ENCODE results near the gene POLE4.

POLE4 gene

DNA sequence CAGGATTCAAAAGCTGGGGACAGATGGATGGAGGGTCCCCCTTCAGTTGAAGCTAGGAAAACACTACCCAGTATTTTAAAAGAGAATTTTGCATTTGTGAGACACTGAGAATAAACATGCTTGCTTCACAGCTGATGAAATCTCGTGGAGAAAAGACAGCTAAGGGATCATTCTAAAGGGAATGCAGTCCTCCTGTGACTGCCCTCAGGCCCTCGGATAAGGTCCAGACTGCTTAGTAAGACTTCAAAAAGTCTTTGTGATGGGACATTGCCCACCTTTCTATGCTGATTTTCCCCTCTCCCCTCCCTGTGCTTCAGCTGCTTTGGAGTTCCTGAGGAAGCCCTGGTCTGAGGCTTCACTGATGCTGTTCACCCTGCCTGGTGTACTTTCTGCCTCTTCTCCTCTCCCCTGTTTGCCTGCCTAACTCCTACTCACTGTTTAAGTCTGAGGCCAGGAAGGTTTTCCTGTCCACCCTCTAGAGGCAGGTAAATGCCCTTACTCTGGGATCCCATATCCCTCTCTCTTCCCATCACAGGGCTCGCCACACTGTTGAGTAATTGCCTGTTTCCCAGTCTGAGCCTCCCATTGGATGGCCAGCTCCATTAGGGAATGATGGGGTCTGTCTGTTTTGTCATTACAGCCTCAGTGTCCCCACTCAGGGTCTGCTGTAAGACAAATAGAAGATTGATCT lies 26.6 kb downstream of the POLE4 start:
- Histone ChIP-seq H3K4me1 (ENCODE audit: control insufficient read depth in 5 of 5, insufficient read depth in 5 of 5, low read length in 5 of 5) (peaks cover 0 to 14% (median 6%) of the 10 kb centered on the region in 5 donors), H3K9me3 (ENCODE audit: control insufficient read depth in 5 of 5, low read length in 5 of 5) (peaks cover 0 to 3% (median 0%) of the 10 kb centered on the region in 5 donors), H3K27ac (ENCODE audit: low read depth, low read length) (no peak overlapping the region), H3K36me3 (ENCODE audit: control insufficient read depth in 5 of 5, insufficient read depth in 5 of 5, low read length in 5 of 5) (no peaks in the 10 kb centered on the region), H3K27me3 (ENCODE audit: control insufficient read depth in 5 of 5, insufficient read depth in 4 of 5, low read length in 5 of 5) (no peaks in the 10 kb centered on the region), H3K4me3 (ENCODE audit: low read depth in 1 of 5, low read length in 5 of 5) (no peak overlapping the region), H3K9ac (ENCODE audit: low read length in 5 of 5) (no peak overlapping the region)

GRCh38 chr2:74985978-74986609 lies 27.7 kb downstream of the POLE4 start:
- Histone ChIP-seq H3K9ac (ENCODE audit: low read length in 5 of 5) (no peak overlapping the region), H3K27ac (ENCODE audit: low read depth, low read length) (no peak overlapping the region), H3K9me3 (ENCODE audit: control insufficient read depth in 5 of 5, low read length in 5 of 5) (peaks cover 0 to 3% (median 0%) of the 10 kb centered on the region in 5 donors), H3K27me3 (ENCODE audit: control insufficient read depth in 5 of 5, insufficient read depth in 4 of 5, low read length in 5 of 5) (no peaks in the 10 kb centered on the region), H3K36me3 (ENCODE audit: control insufficient read depth in 5 of 5, insufficient read depth in 5 of 5, low read length in 5 of 5) (no peaks in the 10 kb centered on the region), H3K4me3 (ENCODE audit: low read depth in 1 of 5, low read length in 5 of 5) (peak overlapping the region in 1 of 5 donors; percentile 22), H3K4me1 (ENCODE audit: control insufficient read depth in 5 of 5, insufficient read depth in 5 of 5, low read length in 5 of 5) (peaks cover 0 to 13% (median 6%) of the 10 kb centered on the region in 5 donors)

DNA sequence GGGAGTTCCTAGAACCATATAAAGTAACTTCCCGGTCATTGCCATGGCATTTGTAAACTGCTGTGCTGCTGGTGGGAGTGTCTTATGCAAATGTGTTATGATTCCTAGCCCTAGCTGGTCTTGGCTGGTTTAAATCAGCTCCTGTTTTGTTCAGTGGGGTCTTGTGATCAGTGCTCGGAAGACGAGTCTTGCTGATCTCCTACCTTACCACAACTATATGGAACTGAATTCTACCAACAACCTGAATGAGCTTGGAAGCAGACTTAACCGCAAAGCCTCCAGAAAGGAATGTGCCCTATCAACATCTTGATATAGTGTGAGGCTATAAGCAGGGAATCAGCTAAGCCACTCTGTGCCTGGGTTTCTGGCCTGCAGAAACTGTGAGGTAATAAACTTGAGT lies 33.5 kb downstream of the POLE4 start:
- Histone ChIP-seq H3K4me3 (ENCODE audit: low read depth in 1 of 5, low read length in 5 of 5) (no peak overlapping the region), H3K27me3 (ENCODE audit: control insufficient read depth in 5 of 5, insufficient read depth in 4 of 5, low read length in 5 of 5) (no peaks in the 10 kb centered on the region), H3K4me1 (ENCODE audit: control insufficient read depth in 5 of 5, insufficient read depth in 5 of 5, low read length in 5 of 5) (no peaks in the 10 kb centered on the region), H3K9me3 (ENCODE audit: control insufficient read depth in 5 of 5, low read length in 5 of 5) (peaks cover 0 to 3% (median 0%) of the 10 kb centered on the region in 5 donors), H3K9ac (ENCODE audit: low read length in 5 of 5) (no peak overlapping the region), H3K27ac (ENCODE audit: low read depth, low read length) (no peak overlapping the region), H3K36me3 (ENCODE audit: control insufficient read depth in 5 of 5, insufficient read depth in 5 of 5, low read length in 5 of 5) (peaks cover 0 to 2% (median 0%) of the 10 kb centered on the region in 5 donors)

GRCh38 chr2:74999468-74999867 lies 41.0 kb downstream of the POLE4 start:
- H3K27ac ChIP-seq (ENCODE audit: low read depth, low read length): no peak overlapping the region
- H3K9me3 ChIP-seq (ENCODE audit: control insufficient read depth in 5 of 5, low read length in 5 of 5): peaks cover 0 to 3% (median 0%) of the 10 kb centered on the region in 5 donors
- no peak overlapping the region for H3K4me3 ChIP-seq (ENCODE audit: low read depth in 1 of 5, low read length in 5 of 5)
- no peaks in the 10 kb centered on the region for H3K27me3 ChIP-seq (ENCODE audit: control insufficient read depth in 5 of 5, insufficient read depth in 4 of 5, low read length in 5 of 5)
- no peak overlapping the region for H3K9ac ChIP-seq (ENCODE audit: low read length in 5 of 5)
- H3K4me1 ChIP-seq (ENCODE audit: control insufficient read depth in 5 of 5, insufficient read depth in 5 of 5, low read length in 5 of 5): peaks cover 0 to 3% (median 0%) of the 10 kb centered on the region in 5 donors
- peaks cover 0 to 3% (median 0%) of the 10 kb centered on the region in 5 donors for H3K36me3 ChIP-seq (ENCODE audit: control insufficient read depth in 5 of 5, insufficient read depth in 5 of 5, low read length in 5 of 5)

GRCh38 chr2:75002007-75002406 lies 43.6 kb downstream of the POLE4 start:
- H3K27ac ChIP-seq (ENCODE audit: low read depth, low read length): no peak overlapping the region
- H3K36me3 ChIP-seq (ENCODE audit: control insufficient read depth in 5 of 5, insufficient read depth in 5 of 5, low read length in 5 of 5): peaks cover 0 to under 1% (median 0%) of the 10 kb centered on the region in 5 donors
- no peaks in the 10 kb centered on the region for H3K27me3 ChIP-seq (ENCODE audit: control insufficient read depth in 5 of 5, insufficient read depth in 4 of 5, low read length in 5 of 5)
- H3K4me3 ChIP-seq (ENCODE audit: low read depth in 1 of 5, low read length in 5 of 5): no peak overlapping the region
- peaks cover 0 to 3% (median 0%) of the 10 kb centered on the region in 5 donors for H3K4me1 ChIP-seq (ENCODE audit: control insufficient read depth in 5 of 5, insufficient read depth in 5 of 5, low read length in 5 of 5)
- H3K9me3 ChIP-seq (ENCODE audit: control insufficient read depth in 5 of 5, low read length in 5 of 5): peaks cover 0 to 4% (median 0%) of the 10 kb centered on the region in 5 donors
- H3K9ac ChIP-seq (ENCODE audit: low read length in 5 of 5): no peak overlapping the region

DNA sequence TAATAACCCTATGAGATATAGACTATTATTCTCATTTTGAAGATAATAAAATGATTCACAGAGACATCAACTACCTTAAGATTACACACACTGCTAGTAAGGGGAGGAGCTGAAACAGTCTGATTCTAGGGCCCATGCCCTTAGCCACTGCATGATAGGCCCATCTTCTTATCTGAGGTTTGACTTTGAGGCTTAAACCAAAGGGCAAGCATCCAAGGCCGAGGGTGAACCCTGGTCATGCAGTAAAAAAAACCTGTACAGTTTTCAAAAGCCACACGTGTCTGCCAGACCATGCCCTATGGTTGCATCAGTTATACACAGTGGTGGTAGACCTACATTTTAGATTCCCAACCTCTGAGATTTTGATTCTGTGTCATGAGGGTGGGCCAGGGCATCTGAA lies 44.8 kb downstream of the POLE4 start:
- H3K4me1 ChIP-seq (ENCODE audit: control insufficient read depth in 5 of 5, insufficient read depth in 5 of 5, low read length in 5 of 5): peaks cover 0 to 3% (median 0%) of the 10 kb centered on the region in 5 donors
- H3K27me3 ChIP-seq (ENCODE audit: control insufficient read depth in 5 of 5, insufficient read depth in 4 of 5, low read length in 5 of 5): no peaks in the 10 kb centered on the region
- no peak overlapping the region for H3K27ac ChIP-seq (ENCODE audit: low read depth, low read length)
- H3K36me3 ChIP-seq (ENCODE audit: control insufficient read depth in 5 of 5, insufficient read depth in 5 of 5, low read length in 5 of 5): no peaks in the 10 kb centered on the region
- H3K4me3 ChIP-seq (ENCODE audit: low read depth in 1 of 5, low read length in 5 of 5): no peak overlapping the region
- H3K9ac ChIP-seq (ENCODE audit: low read length in 5 of 5): no peak overlapping the region
- H3K9me3 ChIP-seq (ENCODE audit: control insufficient read depth in 5 of 5, low read length in 5 of 5): peaks cover 0 to 4% (median 0%) of the 10 kb centered on the region in 5 donors

DNA sequence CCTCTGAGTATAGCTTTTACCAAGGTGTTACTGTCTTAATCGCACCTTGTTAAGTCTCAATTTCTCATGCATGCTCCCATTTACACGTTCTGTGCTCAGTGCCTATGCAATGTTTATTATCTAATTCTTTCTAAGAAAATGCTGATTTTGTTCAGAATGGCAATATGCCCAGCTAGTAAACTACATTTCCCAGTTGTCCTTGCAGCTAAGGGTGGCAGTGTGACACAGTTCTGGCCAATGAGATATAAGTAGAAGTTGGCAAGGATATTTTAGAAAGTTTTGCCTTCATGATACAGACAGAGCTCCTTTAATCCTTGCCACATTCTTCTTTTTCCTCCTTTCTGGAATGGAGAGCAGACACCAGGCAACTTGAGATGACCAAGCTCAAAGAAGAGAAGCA lies 45.3 kb downstream of the POLE4 start:
- H3K9ac ChIP-seq (ENCODE audit: low read length in 5 of 5): no peak overlapping the region
- H3K27ac ChIP-seq (ENCODE audit: low read depth, low read length): no peak overlapping the region
- H3K9me3 ChIP-seq (ENCODE audit: control insufficient read depth in 5 of 5, low read length in 5 of 5): peaks cover 0 to 4% (median 0%) of the 10 kb centered on the region in 5 donors
- peaks cover 0 to 5% (median 0%) of the 10 kb centered on the region in 5 donors for H3K4me1 ChIP-seq (ENCODE audit: control insufficient read depth in 5 of 5, insufficient read depth in 5 of 5, low read length in 5 of 5)
- no peaks in the 10 kb centered on the region for H3K27me3 ChIP-seq (ENCODE audit: control insufficient read depth in 5 of 5, insufficient read depth in 4 of 5, low read length in 5 of 5)
- no peak overlapping the region for H3K4me3 ChIP-seq (ENCODE audit: low read depth in 1 of 5, low read length in 5 of 5)
- no peaks in the 10 kb centered on the region for H3K36me3 ChIP-seq (ENCODE audit: control insufficient read depth in 5 of 5, insufficient read depth in 5 of 5, low read length in 5 of 5)

DNA sequence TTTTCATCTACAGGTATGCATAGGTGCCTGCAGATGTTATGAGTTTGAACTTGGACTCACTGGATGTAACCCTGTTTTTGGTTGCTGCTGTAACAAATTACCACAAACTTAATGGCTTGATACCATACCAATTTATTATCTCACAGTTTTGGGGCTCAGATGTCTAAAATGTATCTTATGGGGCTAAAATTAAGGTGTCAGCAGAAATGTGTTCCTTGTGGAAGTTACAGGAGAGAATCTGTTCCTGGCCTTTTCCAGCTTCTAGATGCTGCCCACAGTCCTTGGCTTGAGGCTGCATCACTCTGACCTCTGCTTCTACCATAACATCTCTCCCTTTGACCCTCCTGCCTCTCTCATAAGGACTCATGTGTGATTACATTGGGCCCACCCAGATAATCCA lies 47.6 kb downstream of the POLE4 start:
- H3K4me1 ChIP-seq (ENCODE audit: control insufficient read depth in 5 of 5, insufficient read depth in 5 of 5, low read length in 5 of 5): peaks cover 0 to 2% (median 0%) of the 10 kb centered on the region in 5 donors
- H3K27me3 ChIP-seq (ENCODE audit: control insufficient read depth in 5 of 5, insufficient read depth in 4 of 5, low read length in 5 of 5): no peaks in the 10 kb centered on the region
- H3K9ac ChIP-seq (ENCODE audit: low read length in 5 of 5): no peak overlapping the region
- H3K27ac ChIP-seq (ENCODE audit: low read depth, low read length): no peak overlapping the region
- H3K36me3 ChIP-seq (ENCODE audit: control insufficient read depth in 5 of 5, insufficient read depth in 5 of 5, low read length in 5 of 5): no peaks in the 10 kb centered on the region
- H3K4me3 ChIP-seq (ENCODE audit: low read depth in 1 of 5, low read length in 5 of 5): no peak overlapping the region
- peaks cover 0 to 4% (median 0%) of the 10 kb centered on the region in 5 donors for H3K9me3 ChIP-seq (ENCODE audit: control insufficient read depth in 5 of 5, low read length in 5 of 5)

DNA sequence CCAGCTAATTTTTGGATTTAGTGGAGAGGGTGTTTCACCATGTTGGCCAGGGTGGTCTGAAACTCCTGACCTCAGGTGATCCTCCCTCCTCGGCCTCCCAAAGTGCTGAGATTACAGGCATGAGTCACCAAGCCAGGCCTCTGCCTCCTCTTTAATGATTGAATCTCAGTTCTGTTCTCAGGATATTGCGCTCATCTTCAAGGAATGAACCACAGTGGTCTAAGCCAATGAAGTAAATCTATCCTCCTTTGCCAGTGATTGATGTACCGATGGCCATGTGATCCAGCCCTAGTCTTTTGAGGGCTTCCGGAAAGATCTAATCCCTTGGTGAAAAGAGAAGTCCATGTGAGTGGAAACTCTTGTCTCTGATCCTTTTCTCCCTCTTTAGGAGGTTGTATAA lies 48.6 kb downstream of the POLE4 start:
- no peak overlapping the region for H3K9ac ChIP-seq (ENCODE audit: low read length in 5 of 5)
- H3K9me3 ChIP-seq (ENCODE audit: control insufficient read depth in 5 of 5, low read length in 5 of 5): peaks cover 0 to 4% (median 0%) of the 10 kb centered on the region in 5 donors
- H3K36me3 ChIP-seq (ENCODE audit: control insufficient read depth in 5 of 5, insufficient read depth in 5 of 5, low read length in 5 of 5): no peaks in the 10 kb centered on the region
- H3K4me1 ChIP-seq (ENCODE audit: control insufficient read depth in 5 of 5, insufficient read depth in 5 of 5, low read length in 5 of 5): peaks cover 0 to 2% (median 0%) of the 10 kb centered on the region in 5 donors
- H3K4me3 ChIP-seq (ENCODE audit: low read depth in 1 of 5, low read length in 5 of 5): no peak overlapping the region
- no peaks in the 10 kb centered on the region for H3K27me3 ChIP-seq (ENCODE audit: control insufficient read depth in 5 of 5, insufficient read depth in 4 of 5, low read length in 5 of 5)
- H3K27ac ChIP-seq (ENCODE audit: low read depth, low read length): no peak overlapping the region

DNA sequence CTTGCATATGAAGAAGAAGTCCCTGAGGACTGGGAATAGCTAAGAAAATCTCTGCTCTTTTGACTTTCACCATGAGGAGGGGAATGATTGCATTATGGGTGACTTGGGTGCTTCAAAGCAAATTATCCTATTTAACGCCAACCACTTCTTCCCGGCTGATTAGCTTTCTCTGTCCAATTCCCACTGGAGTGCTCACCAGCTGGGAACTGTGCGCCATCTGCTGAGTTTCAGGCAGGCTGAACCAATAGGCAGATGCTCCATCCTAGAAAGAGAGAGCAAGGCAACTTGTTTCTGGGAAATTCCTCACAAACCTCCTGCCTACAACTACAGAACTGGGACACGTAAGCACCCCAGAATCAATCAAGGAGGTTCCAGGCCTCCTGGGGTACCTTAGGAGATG lies 49.4 kb downstream of the POLE4 start:
- Histone ChIP-seq H3K27me3 (ENCODE audit: control insufficient read depth in 5 of 5, insufficient read depth in 4 of 5, low read length in 5 of 5) (no peaks in the 10 kb centered on the region), H3K9me3 (ENCODE audit: control insufficient read depth in 5 of 5, low read length in 5 of 5) (peaks cover 0 to 4% (median 0%) of the 10 kb centered on the region in 5 donors), H3K27ac (ENCODE audit: low read depth, low read length) (no peak overlapping the region), H3K4me3 (ENCODE audit: low read depth in 1 of 5, low read length in 5 of 5) (no peak overlapping the region), H3K9ac (ENCODE audit: low read length in 5 of 5) (no peak overlapping the region), H3K4me1 (ENCODE audit: control insufficient read depth in 5 of 5, insufficient read depth in 5 of 5, low read length in 5 of 5) (peaks cover 0 to 2% (median 0%) of the 10 kb centered on the region in 5 donors), H3K36me3 (ENCODE audit: control insufficient read depth in 5 of 5, insufficient read depth in 5 of 5, low read length in 5 of 5) (no peaks in the 10 kb centered on the region)
